CD4-positive, alpha-beta T cell treated with Interleukin-4 for 4 hours (primary cell): ENCODE data around the gene DNAAF3.

ENCODE experiments used
- DNase-seq: peaks from one replicate; pipeline ENCODE4 v3.0.0-alpha.2; 2020

Gene DNAAF3

DNA sequence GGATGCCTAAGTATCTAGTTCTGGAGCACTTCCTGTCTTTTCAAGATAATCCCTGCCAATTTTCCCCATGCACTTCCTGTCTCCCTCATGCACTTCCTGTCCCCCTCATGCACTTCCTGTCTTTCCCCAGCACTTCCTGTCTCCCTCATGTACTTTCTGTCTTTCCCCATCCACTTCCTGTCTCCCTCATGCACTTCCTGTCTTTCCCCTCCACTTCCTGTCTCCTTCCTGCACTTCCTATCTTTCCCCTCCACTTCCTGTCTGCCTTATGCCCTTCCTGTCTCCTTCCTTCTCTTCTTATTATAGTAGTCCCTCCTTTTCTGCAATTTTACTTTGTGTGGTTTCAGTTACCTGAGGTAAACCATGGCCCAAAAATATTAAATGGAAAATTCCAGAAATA is 14.4 kb downstream of the DNAAF3 start:
- DNase-seq = no peak

DNA sequence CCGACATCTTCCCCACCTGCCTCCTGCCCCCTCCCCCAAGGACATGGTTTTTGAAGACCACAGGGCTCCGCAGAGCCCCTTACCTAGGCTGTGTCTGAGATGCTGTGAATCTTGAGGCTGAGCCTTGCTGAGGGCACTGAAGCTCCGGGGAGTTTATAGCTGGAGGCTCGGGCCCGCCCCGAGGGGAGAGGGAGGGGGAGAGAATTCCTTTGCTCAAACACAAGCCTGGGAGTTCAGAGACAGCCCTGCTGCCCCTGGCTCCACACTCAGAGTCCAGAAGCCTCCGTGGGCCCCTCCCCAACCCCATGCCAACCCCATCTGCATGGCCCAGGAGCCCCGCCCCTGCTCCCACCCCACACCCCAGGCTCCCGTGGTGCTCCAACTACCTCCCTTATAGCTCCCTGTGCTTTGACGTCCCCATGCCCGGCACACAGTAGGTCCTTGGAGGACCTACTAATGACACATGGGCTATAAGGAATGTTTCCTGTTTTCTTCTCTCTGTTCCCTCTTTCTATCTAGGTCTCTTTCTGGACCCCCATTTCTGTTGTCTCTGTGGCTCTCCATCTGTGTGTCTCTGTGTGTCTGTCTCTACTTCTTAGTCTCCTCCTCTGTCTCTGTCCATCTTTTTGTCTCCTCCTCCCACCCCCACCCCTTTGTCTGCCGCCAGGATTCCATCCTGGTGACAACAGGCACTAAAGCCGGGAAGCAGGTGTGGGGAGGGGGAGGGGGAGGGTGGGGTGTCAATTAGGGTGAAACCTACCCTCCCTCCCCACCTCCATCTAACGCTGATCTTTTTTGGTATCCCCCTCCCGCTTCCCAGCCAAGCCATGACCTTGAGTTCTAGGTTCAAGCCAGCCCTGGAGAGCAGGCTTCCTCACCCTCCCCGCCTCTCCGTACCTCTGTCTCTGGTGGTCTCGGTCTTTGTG is 17.1 kb downstream of the DNAAF3 start, which contains the start of gene TNNT1:
Gene TNNT1 (minus strand): TSS at position 129 of the 926 bp plus-strand sequence. CDS start 2,049 bp downstream, outside the sequence.
- no peak for DNase-seq

- DNase-seq = no peak
Observed at GRCh38 chr19:55147545-55148251, 18.7 kb downstream of the DNAAF3 start.

- no peak for DNase-seq
Observed at GRCh38 chr19:55146705-55147273, 19.6 kb downstream of the DNAAF3 start.

GRCh38 chr19:55146078-55146704 is 20.2 kb downstream of the DNAAF3 start:
- DNase-seq = no peak

DNA sequence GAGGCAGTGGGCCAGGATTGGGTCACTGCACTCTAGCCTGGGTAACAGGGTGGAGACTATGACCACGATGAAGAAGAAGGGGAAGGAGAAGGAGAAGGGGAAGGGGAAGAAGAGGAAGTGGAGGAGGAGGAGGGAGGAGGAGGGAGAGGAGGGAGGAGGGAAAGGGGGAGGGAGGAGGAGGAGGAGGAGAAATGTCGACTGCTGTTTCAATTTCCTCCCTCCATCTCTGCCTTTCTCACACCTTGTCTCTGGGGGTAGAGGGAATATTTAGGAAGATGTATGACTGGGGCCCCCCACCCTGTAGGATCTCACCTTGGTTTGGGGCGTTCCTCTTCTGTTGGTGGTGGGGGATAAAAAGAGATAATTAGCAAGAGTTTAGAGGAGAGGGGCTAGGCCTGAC is 21.2 kb downstream of the DNAAF3 start:
- no peak for DNase-seq

DNA sequence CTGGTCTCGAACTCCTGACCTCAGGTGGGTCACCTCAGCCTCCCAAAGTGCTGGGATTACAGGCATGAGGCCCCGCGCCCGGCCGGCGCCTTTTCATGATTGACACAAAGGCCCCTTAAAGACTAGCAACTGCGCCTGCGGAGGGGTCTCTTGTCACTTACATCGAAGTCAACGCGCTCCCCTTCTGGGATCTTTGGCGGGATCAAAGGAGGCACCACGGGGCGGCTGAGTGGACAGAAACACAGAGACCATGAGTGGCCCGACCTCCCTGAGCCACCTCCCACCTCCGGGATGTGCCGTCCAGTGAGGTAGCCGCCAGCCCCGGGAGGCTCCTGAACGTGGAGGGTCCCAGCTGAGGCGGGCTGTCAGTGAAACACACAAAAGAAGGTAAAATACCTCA is 24.7 kb downstream of the DNAAF3 start:
- DNase-seq = no peak

DNA sequence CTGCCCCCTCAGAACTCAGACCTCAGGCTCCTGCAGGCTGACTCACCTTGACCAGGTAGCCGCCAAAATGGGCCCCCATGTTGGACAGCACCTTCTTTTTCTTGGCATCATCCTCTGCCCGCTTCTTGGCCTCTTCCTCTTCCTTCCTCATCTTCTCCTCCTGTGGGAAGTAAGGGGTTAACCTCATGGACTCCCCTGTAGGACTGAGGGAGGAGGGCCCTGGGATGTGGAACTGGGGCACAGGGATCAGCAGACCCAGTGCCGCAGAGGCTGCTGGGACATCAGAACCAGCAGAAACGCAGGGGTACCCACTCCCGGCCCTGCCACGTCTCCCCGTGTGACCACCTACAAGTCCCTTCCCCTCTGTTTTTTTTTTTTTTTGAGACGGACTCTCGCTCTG is 28.5 kb downstream of the DNAAF3 start:
- no peak for DNase-seq

GRCh38 chr19:55136399-55137102 is 29.9 kb downstream of the DNAAF3 start:
- DNase-seq = no peak

DNA sequence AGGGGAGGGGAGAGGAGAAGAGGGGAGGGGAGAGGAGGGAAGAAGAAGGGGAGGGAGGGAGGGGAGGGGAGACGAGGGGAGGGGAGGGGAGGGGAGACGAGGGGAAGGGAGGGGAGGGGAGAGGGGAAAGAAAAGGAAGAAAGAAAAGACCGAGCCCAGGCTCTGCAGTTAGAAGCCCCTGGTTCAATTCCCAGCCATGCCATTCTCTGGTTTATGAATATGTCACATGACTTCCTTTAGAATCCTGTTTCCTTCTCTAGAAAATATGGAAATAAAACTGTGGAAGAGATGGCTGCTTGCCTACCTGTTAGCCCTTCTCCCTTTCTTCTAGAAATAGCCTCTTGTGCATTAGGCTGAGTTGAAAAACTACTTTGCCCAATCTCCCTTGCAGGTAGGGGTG is 31.7 kb downstream of the DNAAF3 start:
- no peak for DNase-seq

GRCh38 chr19:55133639-55134444 is 32.6 kb downstream of the DNAAF3 start:
- no peak for DNase-seq

DNA sequence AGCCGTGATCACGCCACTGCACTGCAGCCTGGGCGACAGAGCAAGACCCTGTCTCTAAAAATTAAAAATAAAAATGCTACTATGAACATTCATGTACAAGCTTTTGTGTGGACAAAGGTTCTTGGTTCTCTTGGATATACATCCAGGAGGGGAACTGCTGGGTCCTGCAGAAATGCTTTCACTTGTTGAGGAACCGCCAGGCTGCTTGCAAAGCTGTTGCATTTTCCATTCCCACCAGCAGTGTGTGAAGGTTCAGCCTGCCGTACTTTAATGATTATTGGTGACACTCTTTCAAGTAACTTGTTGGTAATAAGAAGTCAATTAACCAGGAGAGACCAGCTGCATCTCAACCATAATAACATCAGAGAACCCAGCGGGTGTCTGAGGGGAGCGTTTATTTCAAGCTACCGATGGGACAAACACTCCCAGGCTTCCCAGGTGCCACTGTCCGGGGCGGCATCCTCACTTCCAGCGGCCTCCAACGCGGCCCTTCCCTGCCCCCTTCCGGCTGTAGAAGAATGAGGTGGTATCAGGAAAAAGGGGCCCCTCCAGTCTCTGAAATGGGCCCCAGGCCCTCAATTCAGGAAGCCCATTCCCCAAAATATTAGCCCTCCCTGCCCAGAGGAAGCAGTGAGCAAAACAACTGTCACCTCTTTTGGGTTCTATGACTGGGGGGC is 33.8 kb downstream of the DNAAF3 start:
- no peak for DNase-seq

GRCh38 chr19:55131421-55131820 is 35.0 kb downstream of the DNAAF3 start:
- DNase-seq = no peak

DNA sequence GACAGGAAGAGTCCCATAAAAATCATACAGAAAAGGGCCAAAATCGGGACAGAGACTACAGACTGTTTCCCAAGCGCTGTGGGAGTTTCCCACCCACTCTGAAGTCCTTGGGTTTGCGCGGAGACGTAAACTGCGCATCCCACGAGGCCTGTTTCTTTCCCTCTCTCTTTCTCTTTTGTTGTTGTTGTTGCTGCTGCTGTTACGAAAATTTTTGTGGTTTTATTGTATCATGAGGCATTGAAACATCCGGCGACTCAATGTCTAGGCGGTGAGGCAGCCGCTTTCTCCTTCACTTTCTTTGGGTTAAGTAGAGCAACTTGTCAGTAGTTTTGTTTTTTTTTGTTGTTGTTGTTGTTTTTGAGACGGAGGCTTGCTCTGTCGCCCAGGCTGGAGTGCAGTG is 47.4 kb downstream of the DNAAF3 start:
- peak; percentile 4 for DNase-seq

DNA sequence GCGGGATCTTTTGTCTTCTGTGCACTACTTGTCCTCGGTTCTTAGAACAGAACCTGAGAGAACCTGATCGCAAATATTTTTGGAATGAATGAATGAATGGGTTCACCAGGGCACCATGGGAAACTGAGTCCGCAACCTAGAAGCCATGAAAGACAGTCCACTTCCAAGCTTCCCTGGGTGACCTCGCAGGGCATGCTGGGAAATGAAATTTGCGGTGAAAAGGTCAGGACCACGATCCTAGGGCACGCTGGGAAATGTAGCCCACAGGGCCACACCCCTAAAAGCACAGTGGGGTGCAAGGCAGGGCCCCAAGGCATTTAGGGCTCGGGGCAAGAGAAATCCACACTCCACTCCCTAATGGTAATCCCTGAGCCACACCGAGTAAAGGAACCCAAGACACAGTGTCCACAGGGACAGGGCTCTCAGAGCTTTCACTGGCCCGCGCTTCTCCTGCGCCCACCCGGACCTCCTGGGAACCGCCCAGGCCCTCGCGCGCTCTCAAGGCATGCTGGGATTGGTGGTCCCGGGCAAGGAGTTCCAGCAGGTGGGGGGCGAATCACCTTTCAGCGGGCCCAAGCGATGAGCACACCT is 47.9 kb downstream of the DNAAF3 start:
- peak; percentile 15 for DNase-seq

DNA sequence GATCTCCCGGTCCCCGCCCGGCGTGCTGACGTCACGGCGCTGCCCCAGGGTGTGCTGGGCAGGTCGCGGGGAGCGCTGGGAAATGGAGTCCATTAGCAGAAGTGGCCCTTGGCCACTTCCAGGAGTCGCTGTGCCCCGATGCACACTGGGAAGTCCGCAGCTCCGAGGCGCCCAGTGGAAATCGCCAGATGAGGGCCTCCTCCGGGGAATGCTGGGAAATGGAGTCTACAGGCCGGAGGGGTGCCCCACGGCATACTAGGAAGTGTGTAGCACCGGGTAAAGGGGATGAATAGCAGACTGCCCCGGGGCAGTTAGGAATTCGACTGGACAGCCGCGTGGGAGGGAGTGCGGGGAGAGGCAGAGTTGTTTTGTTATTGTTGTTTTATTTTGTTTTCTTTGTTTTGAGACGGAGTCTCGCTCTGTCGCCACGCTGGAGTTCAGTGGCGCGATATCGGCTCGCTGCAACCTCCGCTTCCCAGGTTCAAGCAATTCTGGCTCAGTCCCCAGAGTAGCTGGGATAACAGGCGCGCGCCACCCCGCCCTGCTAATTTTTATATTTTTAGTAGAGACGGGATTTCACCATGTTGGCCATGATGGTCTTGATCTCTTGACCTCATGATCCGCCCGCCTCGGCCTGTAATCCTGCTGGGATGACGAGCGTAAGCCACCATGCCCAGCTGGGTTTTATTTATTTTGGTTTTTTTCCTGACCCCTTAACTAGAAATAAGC is 48.6 kb downstream of the DNAAF3 start:
- DNase-seq = peak; percentile 98

DNA sequence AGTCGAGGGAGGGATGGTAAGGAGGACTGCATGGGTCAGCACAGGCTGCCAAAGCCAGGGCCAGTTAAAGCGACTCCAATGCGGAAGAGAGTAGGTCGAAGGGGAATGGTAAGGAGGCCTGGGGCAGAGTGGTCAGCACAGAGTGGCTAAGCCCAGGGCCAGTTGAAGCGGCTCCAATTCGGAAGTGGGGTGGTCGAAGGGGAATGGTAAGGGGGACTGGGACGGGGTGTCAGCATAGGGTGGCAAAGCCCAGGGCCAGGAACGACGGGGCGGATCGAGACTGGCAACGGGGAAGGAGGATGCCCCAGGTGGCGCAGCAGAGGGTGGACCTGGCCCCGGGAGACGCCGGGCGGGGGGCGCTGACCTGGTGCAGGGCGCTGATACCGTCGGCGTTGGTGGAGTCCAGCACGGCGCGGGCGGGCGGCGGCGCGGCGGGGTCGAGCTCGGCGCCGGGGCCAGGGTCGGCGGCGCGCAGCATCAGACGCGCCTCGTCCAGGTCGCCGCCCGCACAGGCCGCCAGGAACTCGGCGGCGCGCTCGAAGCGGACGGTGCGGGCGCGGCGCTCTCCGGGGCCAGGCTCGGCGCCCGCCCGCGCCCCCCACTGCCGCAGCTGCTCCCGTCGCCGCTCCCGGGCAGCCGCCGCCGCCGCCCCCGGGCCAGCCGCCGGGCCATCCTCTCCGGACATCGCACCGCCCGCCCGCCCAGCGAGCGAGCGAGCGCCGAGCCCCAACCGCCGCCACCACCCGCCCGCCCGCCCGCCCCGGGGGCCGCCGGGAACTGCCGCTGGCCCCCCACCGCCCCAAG is 49.4 kb downstream of the DNAAF3 start, which contains the start of gene PPP1R12C:
Gene PPP1R12C (minus strand): TSS at position 779 of the 804 bp plus-strand sequence. CDS start 94 bp downstream, at position 685.
- DNase-seq = no peak

DNA sequence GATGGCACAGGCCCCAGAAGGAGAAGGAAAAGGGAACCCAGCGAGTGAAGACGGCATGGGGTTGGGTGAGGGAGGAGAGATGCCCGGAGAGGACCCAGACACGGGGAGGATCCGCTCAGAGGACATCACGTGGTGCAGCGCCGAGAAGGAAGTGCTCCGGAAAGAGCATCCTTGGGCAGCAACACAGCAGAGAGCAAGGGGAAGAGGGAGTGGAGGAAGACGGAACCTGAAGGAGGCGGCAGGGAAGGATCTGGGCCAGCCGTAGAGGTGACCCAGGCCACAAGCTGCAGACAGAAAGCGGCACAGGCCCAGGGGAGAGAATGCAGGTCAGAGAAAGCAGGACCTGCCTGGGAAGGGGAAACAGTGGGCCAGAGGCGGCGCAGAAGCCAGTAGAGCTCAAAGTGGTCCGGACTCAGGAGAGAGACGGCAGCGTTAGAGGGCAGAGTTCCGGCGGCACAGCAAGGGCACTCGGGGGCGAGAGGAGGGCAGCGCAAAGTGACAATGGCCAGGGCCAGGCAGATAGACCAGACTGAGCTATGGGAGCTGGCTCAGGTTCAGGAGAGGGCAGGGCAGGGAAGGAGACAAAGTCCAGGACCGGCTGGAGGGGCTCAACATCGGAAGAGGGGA is 50.1 kb downstream of the DNAAF3 start:
- peak; percentile 58 for DNase-seq
